Neural progenitor cell (in vitro differentiated cells): ENCODE measurements around the gene DLG4.

Source experiments
- CTCF ChIP-seq: fragments of 200-600 bp; sonication (generic); IDR thresholded peaks from 2 replicates; pipeline ENCODE4 v1.5.1; 2017; ENCODE audit warnings: antibody characterized with exemption, mild to moderate bottlenecking
- EZH2 ChIP-seq: fragments of 200-600 bp; sonication (generic); IDR thresholded peaks from 2 replicates; pipeline ENCODE4 v1.6.1; 2017; ENCODE audit warnings: antibody characterized with exemption, mild to moderate bottlenecking, moderate library complexity

- TF ChIP-seq CTCF (no peak), EZH2 (no peak)
These were observed 51.8 kb downstream of the DLG4 start for GRCh38 chr17:7167832-7168231.
